ENCODE measurements around the gene STK32C.
"Not testable (repeated sequence)": the region's sequence is repeated elsewhere in the genome, so short reads cannot be mapped to it uniquely, and the experiment has no call there.

The STK32C gene

GRCh38 chr10:132163826-132164515 lies 143.8 kb downstream of the STK32C start:
- DNase-seq (ENCODE audit: insufficient read length, low spot score) (no peak), FAIRE-seq (no peak)
- TF ChIP-seq CTCF (IDR thresholded peaks at IDR 0.05; ENCODE audit: insufficient read depth, missing control alignments): no peak

GRCh38 chr10:132163278-132163765 lies 144.4 kb downstream of the STK32C start:
- TF ChIP-seq CTCF (IDR thresholded peaks at IDR 0.05; ENCODE audit: insufficient read depth, missing control alignments): no peak
- no peak for DNase-seq (ENCODE audit: insufficient read length, low spot score)
- no peak for FAIRE-seq

- no peak for TF ChIP-seq CTCF (IDR thresholded peaks at IDR 0.05; ENCODE audit: insufficient read depth, missing control alignments)
- FAIRE-seq: no peak
- DNase-seq (ENCODE audit: insufficient read length, low spot score): no peak
Measured at GRCh38 chr10:132162590-132163277, 145.0 kb downstream of the STK32C start.

- no peak for DNase-seq (ENCODE audit: insufficient read length, low spot score)
- TF ChIP-seq CTCF (IDR thresholded peaks at IDR 0.05; ENCODE audit: insufficient read depth, missing control alignments): no peak
- no peak for FAIRE-seq
Measured at GRCh38 chr10:132162021-132162531, 145.7 kb downstream of the STK32C start.

GRCh38 chr10:132160834-132161622 lies 146.7 kb downstream of the STK32C start:
- not testable (repeated sequence) for DNase-seq (ENCODE audit: insufficient read length, low spot score); FAIRE-seq

GRCh38 chr10:132160231-132160630 lies 147.5 kb downstream of the STK32C start:
- not testable (repeated sequence) for DNase-seq (ENCODE audit: insufficient read length, low spot score); FAIRE-seq

- DNase-seq (ENCODE audit: insufficient read length, low spot score): not testable (repeated sequence)
Measured at GRCh38 chr10:132159302-132160230, 148.2 kb downstream of the STK32C start.

GRCh38 chr10:132158823-132159222 lies 148.9 kb downstream of the STK32C start:
- DNase-seq (ENCODE audit: insufficient read length, low spot score) (no peak), FAIRE-seq (no peak)
- TF ChIP-seq CTCF (IDR thresholded peaks at IDR 0.05; ENCODE audit: insufficient read depth, missing control alignments): no peak

More at GRCh38 chr10:132159302-132160230, 148.2 kb downstream of the STK32C start:
- FAIRE-seq: not testable (repeated sequence)
